Neutrophil (primary cell): ENCODE results near the gene GAPDH.
A peak's percentile ranks its signal among the peaks of the same experiment; 100 is the strongest.
"Not testable (repeated sequence)": the region's sequence is repeated elsewhere in the genome, so short reads cannot be mapped to it uniquely, and the experiment has no call there.

ENCODE experiments used
- H3K27ac ChIP-seq: fragments of 200-600 bp; sonication (generic); 2 replicates; pipeline ENCODE4 v1.5.1; 2016; ENCODE audit warnings: mild to moderate bottlenecking, moderate library complexity
- H3K27me3 ChIP-seq: fragments of 200-600 bp; sonication (generic); 2 replicates; pipeline ENCODE4 v1.6.0; 2016; ENCODE audit warnings: mild to moderate bottlenecking
- H3K36me3 ChIP-seq: fragments of 200-600 bp; sonication (generic); 2 replicates; pipeline ENCODE4 v1.5.1; 2017
- H3K4me1 ChIP-seq, 2 experiments: fragments of 200-600 bp in 1 of 2; sonication (generic) in 1 of 2; 1 replicate in 1 of 2; 2 replicates in 1 of 2; pipeline versions ENCODE4 v1.5.1 to v1.6.1; 2013 to 2016; ENCODE audit warnings: low read depth in 1 of 2, low read length in 1 of 2, mild to moderate bottlenecking in 1 of 2, moderate library complexity in 1 of 2; ENCODE audit not compliant: control insufficient read depth in 1 of 2, insufficient read depth in 1 of 2
- H3K4me3 ChIP-seq, 2 experiments: fragments of 200-600 bp in 1 of 2; sonication (generic) in 1 of 2; 1 replicate in 1 of 2; 2 replicates in 1 of 2; pipeline ENCODE4 v1.5.1; 2013 to 2016; ENCODE audit warnings: low read depth in 1 of 2, low read length in 1 of 2, mild to moderate bottlenecking in 1 of 2, moderate library complexity in 1 of 2
- H3K9me3 ChIP-seq: fragments of 200-600 bp; sonication (generic); 2 replicates; pipeline ENCODE4 v1.5.1; 2016
- TF ChIP-seq, protein P1 (sequence below): fragments of 200-600 bp; sonication (generic); IDR thresholded peaks from 2 replicates; pipeline ENCODE4 v1.5.1; 2016; ENCODE audit warnings: antibody characterized with exemption

Gene GAPDH

DNA sequence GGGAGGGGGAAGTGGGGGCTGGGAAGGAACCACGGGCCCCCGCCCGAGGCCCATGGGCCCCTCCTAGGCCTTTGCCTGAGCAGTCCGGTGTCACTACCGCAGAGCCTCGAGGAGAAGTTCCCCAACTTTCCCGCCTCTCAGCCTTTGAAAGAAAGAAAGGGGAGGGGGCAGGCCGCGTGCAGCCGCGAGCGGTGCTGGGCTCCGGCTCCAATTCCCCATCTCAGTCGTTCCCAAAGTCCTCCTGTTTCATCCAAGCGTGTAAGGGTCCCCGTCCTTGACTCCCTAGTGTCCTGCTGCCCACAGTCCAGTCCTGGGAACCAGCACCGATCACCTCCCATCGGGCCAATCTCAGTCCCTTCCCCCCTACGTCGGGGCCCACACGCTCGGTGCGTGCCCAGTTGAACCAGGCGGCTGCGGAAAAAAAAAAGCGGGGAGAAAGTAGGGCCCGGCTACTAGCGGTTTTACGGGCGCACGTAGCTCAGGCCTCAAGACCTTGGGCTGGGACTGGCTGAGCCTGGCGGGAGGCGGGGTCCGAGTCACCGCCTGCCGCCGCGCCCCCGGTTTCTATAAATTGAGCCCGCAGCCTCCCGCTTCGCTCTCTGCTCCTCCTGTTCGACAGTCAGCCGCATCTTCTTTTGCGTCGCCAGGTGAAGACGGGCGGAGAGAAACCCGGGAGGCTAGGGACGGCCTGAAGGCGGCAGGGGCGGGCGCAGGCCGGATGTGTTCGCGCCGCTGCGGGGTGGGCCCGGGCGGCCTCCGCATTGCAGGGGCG lies at the start of gene GAPDH:
GAPDH (plus strand) TSS at position 595 of the 772 bp plus-strand sequence. CDS start 316 bp downstream, outside the sequence.
- H3K4me1 ChIP-seq, result peaks cover 64 to 66% of the 10 kb centered on the region in 2 experiments
- H3K36me3 ChIP-seq, result peaks cover 57% of the 10 kb centered on the region

DNA sequence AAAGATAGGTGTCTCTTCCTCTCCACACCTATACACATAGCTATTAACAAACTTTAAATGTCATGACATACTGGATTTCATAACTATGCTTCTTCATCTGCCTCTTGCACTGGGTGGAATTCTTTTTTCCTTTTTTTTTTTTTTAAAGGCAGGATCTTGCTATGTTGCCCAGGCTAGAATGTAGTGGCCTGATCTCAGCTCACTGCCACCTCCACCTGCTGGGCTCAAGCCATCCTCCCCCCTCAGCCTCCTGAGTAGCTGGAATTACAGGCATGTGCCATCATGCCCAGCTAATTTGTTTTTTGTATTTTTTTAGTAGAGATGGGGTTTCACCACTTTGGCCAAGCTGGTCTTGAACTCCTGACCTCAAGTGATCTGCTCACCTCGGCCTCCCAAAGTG lies 46.1 kb upstream of the GAPDH start:
- no peaks in the 10 kb centered on the region for H3K36me3 ChIP-seq
- H3K4me3 ChIP-seq, result no peak overlapping the region
- H3K9me3 ChIP-seq, result no peaks in the 10 kb centered on the region
- peaks cover 8 to 18% of the 10 kb centered on the region in 2 experiments for H3K4me1 ChIP-seq
- TF ChIP-seq, protein P1, sequence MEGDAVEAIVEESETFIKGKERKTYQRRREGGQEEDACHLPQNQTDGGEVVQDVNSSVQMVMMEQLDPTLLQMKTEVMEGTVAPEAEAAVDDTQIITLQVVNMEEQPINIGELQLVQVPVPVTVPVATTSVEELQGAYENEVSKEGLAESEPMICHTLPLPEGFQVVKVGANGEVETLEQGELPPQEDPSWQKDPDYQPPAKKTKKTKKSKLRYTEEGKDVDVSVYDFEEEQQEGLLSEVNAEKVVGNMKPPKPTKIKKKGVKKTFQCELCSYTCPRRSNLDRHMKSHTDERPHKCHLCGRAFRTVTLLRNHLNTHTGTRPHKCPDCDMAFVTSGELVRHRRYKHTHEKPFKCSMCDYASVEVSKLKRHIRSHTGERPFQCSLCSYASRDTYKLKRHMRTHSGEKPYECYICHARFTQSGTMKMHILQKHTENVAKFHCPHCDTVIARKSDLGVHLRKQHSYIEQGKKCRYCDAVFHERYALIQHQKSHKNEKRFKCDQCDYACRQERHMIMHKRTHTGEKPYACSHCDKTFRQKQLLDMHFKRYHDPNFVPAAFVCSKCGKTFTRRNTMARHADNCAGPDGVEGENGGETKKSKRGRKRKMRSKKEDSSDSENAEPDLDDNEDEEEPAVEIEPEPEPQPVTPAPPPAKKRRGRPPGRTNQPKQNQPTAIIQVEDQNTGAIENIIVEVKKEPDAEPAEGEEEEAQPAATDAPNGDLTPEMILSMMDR, result no peak
- H3K27ac ChIP-seq, result no peak overlapping the region
- no peaks in the 10 kb centered on the region for H3K27me3 ChIP-seq

More for the DNA sequence above, at the start of gene GAPDH:
- no peaks in the 10 kb centered on the region for H3K27me3 ChIP-seq
- H3K9me3 ChIP-seq, result no peaks in the 10 kb centered on the region
- H3K27ac ChIP-seq, result peak within 1 kb of the TSS; percentile 97
- TF ChIP-seq, protein P1, result peak; percentile 25
- H3K4me3 ChIP-seq, result peak within 1 kb of the TSS; percentile 72 to 96

DNA sequence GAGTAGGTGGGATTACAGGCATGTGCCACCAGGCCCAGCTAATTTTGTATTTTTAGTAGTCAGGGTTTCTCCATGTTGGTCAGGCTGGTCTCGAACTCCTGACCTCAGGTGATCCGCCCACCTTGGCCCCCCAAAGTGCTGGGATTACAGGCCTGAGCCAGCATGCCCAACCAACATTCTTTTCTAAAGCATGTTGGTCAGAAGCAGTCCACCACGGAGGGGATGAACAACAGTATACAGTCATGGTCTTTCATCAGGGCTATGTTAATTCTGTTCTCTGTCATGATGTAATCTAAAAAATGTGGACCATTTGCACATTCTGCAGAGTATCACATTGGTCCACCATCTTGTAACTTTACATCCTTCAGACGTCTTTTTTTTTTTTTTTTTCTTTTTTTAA lies 44.9 kb upstream of the GAPDH start:
- H3K9me3 ChIP-seq, result no peaks in the 10 kb centered on the region
- H3K27me3 ChIP-seq, result no peaks in the 10 kb centered on the region
- no peak overlapping the region for H3K27ac ChIP-seq
- TF ChIP-seq, protein P1, result no peak
- H3K4me3 ChIP-seq, result no peak overlapping the region
- peaks cover 17 to 24% of the 10 kb centered on the region in 2 experiments for H3K4me1 ChIP-seq
- H3K36me3 ChIP-seq, result no peaks in the 10 kb centered on the region

DNA sequence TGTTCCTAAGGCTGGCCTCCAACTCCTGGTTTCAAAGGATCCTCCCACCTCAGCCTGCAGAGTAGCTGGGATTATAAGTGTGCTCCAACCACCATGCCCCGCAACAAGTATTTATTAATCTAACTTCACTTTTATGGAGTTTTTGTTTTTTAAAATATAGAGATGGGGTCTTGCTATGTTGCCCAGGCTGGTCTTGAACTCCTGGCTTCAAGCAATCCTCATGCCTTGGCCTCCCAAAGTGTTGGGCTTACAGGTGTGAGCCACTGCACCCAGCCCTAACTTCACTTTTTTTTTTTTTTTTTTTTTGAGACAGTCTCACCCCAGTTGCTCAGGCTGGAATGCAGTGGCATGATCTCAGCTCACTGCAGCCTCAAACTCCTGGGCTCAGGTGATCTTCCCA lies 43.6 kb upstream of the GAPDH start:
- H3K27me3 ChIP-seq, H3K4me3 ChIP-seq, H3K27ac ChIP-seq, H3K9me3 ChIP-seq, H3K36me3 ChIP-seq: not testable (repeated sequence)
- H3K4me1 ChIP-seq, result peaks cover 29 to 36% of the 10 kb centered on the region in 2 experiments

DNA sequence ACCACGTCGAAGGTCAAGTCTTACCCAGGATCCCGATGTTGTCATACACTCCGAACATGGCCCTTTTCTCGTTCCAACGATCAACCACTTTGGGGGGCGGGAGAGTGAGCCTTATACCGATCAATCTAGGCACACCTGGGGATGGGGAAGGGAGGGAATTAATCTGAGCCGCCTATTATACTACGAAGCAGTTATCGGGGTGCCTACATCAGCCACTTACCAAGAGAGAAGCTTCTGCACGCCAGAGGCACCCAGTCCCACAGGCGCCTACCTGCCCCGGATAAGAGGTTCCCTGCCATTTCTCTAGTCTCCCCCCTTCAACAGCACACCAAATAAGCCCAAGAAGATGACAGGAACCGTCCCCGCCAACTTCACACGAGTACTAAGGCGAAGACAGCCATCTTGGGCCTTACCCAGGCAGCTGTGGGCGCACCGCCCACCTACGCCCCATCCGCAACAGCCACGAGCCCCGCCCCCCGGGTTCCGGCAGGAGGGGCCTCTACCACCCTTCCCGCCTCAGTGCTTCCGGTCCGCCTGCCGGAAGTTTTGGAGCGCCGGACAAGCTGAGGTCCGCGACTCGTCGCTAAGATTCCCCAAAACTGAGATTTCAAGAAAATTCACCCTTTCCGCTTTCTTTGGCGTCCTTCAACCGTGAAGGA lies 41.4 kb upstream of the GAPDH start, which contains the start of gene MRPL51:
MRPL51 (minus strand) TSS at position 425 of the 659 bp plus-strand sequence; CDS start at position 299, 126 bp downstream.
- H3K36me3 ChIP-seq, result peaks cover 10% of the 10 kb centered on the region
- H3K27me3 ChIP-seq, result no peaks in the 10 kb centered on the region
- H3K27ac ChIP-seq, result peak within 1 kb of the TSS; percentile 94
- H3K4me3 ChIP-seq, result peak within 1 kb of the TSS; percentile 88 to 93
- TF ChIP-seq, protein P1, result no peak
- H3K4me1 ChIP-seq, result peaks cover 41 to 44% of the 10 kb centered on the region in 2 experiments
- H3K9me3 ChIP-seq, result no peaks in the 10 kb centered on the region
